ENCODE results near the gene LSAMP.
"Not testable (repeated sequence)": the region's sequence is repeated elsewhere in the genome, so short reads cannot be mapped to it uniquely, and the experiment has no call there.

Gene LSAMP

DNA sequence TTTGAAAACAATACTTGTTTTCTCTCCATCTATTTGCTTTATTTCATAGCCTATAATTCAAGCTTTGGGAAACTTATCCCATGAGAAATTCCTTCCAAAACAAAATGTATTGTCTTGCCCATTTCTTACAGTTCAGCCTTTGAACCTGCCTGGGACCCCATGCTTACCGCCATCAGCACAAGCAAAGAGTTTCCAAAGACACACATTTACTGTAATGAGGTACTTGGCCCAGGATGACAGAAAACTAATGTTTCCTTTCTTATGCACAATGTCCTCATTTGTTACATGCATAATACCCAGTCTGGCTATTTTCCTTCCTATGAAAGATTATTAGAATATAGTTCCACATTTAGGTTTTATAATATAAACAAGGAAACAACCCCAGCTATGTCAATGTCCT lies 641.6 kb downstream of the LSAMP start:
- no peak for TF ChIP-seq JUND (IDR thresholded peaks at IDR 0.05; ENCODE audit: low read depth)
- DNase-seq (ENCODE audit: low read depth in 1 of 2, low spot score in 1 of 2): no peak
- in situ Hi-C loops (cut with HindIII; ENCODE audit: low pct_unique_long_range_greater_than_20kb, low sequenced_read_pairs): no loop called here

DNA sequence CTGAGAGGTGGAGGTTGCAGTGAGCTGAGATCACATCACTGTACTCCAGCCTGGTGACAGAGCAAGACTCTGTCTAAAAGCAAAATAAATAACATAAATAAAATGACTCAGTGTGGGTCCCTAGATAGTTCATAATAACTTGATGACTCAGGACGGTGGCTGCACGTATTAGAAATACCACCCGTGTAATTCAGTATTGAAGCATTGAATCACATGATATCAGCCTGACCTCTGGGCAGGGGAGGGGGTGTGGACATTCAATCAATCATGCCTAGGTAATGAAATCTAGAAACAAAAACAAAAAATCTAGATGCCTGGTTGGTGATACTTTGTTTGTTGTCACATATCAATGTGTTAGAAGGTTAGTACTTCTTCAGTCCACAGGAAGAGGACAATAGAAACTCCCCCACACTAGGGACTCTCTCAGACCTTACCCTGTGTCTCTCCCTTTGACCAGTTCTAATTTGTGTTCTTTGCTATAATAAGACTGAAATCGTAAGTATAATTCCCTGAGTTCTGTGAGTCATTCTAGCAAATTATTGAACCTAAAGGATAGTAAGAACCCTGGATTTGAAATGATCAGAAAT lies 644.7 kb downstream of the LSAMP start:
- DNase-seq (ENCODE audit: low read depth in 1 of 2, low spot score in 1 of 2): no peak
- in situ Hi-C loops (cut with HindIII; ENCODE audit: low pct_unique_long_range_greater_than_20kb, low sequenced_read_pairs): no loop called here
- TF ChIP-seq JUND (IDR thresholded peaks at IDR 0.05; ENCODE audit: low read depth): no peak

DNA sequence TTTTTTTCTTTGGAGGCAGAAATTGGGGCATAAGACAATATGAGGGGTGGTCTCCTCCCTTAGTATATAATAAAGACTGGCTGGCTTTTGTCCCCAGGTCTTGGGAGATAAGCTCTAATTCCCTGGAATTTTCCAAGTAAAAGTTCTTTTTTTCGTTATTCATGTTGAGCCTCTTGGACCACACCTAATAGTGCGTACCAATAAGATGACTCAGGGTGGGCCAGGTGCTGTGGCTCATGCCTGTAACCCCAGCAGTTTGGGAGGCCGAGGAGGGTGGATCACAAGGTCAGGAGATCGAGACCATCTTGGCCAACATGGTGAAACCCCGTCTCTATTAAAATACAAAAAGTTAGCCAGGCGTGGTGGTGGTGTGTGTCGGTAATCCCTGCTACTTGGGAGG lies 645.2 kb downstream of the LSAMP start:
- in situ Hi-C loops (cut with HindIII; ENCODE audit: low pct_unique_long_range_greater_than_20kb, low sequenced_read_pairs); DNase-seq (ENCODE audit: low read depth in 1 of 2, low spot score in 1 of 2): not testable (repeated sequence)

DNA sequence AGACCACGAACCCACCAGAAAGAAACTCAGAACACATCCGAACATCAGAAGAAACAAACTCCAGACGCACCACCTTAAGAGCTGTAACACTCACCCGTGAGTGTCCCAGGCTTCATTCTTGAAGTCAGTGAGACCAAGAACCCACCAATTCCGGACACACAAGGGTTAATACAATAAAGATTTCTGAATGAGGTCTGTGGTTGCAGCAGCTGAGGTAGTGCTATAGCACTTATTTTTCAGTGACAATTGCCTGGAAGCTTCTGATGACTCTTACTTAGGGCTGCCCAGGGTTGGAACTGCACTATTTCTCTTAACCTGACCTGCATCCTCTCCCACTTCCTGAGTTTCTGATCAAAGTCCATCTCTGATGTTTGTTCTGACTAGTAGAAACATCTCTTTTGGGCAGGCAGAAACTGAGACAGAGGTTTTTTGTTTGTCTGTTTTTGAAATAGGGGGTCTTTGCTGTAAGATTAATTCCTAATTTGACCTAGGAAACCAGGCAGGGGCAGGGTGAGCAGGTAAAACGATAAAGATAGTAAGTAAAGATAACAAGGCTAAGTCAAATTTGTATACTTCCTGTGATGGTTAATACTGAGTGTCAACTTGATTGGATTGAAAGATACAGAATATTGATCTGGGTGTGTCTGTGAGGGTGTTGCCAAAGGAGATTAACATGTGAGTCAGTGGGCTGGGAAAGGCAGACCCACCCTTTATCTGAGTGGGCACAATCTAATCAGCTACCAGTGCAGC lies 652.9 kb downstream of the LSAMP start:
- in situ Hi-C loops (cut with HindIII; ENCODE audit: low pct_unique_long_range_greater_than_20kb, low sequenced_read_pairs): no loop called here
- DNase-seq (ENCODE audit: low read depth in 1 of 2, low spot score in 1 of 2): no peak
- TF ChIP-seq JUND (IDR thresholded peaks at IDR 0.05; ENCODE audit: low read depth): no peak

DNA sequence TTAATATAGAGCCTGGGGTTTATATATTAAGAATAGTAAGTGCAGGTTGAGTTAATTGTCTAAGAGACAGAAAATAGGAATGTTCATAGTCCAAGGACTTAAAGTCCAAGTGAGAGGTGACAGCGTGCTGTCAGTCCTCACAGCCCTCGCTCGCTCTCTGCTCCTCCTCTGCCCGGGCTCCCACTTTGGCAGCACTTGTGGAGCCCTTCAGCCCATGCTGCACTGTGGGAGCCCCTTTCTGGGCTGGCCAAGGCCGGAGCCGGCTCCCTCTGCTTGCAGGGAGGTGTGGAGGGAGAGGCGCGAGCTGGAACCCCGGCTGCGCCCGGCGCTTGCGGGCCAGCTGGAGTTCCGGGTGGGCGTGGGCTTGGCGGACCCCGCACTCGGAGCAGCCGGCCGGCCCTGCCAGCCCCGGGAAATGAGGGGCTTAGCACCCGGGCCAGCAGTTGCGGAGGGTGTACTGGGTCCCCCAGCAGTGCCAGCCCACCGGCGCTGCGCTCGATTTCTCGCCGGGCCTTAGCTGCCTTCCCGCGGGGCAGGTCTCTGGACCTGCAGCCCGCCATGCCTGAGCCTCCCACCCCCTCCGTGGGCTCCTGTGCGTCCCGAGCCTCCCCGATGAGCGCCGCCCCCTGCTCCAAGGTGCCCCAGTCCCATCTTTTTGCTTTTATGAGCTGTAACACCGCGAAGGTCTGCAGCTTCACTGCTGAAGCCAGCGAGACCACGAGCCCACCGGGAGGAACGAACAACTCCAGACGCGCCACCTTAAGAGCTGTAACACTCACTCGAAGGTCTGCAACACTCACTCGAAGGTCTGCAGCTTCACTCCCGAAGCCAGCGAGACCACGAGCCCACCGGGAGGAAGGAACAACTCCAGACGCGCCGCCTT lies 653.8 kb downstream of the LSAMP start:
- in situ Hi-C loops (cut with HindIII; ENCODE audit: low pct_unique_long_range_greater_than_20kb, low sequenced_read_pairs); DNase-seq (ENCODE audit: low read depth in 1 of 2, low spot score in 1 of 2): not testable (repeated sequence)

DNA sequence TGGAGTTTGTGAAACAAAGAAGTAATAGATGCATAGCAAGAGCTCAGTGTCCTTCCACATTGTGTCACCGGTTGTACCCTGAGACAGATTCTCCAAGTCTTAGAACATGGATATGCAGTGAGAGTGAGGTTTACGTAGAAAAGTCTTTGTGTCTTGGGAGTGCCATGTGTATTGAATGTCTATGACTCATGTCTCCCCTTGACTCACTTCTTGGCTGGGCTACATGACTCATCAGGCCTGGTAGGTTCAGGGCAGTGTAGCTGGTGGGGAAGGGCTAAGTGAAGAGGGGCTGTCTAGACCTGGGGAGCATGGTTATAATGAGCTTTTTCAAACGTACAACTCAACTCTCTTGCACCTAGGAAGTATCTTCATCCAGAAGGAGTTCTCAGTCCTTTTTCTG lies 654.5 kb downstream of the LSAMP start:
- TF ChIP-seq JUND (IDR thresholded peaks at IDR 0.05; ENCODE audit: low read depth): no peak
- DNase-seq (ENCODE audit: low read depth in 1 of 2, low spot score in 1 of 2): no peak
- in situ Hi-C loops (cut with HindIII; ENCODE audit: low pct_unique_long_range_greater_than_20kb, low sequenced_read_pairs): no loop called here

DNA sequence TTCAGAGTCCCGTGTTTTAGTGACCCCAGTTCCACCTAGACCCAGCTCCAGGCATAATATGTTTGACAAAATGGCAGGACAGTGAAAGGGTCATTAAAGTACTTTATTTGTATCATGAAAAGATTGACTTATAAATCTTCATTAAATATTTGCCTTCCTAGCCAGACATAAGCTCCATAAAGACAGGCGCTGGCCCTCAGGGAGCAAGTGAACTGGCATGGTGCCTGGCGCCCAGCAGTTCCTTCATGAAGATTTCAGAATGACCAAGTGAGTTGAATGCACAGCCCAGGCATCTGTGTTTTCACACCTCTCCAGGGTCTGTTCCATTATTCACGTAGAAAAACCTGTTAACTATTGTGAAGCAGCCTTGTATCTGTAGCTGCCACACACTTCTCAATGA lies 655.8 kb downstream of the LSAMP start:
- peak in 1 of 2 experiments; percentile 23 for DNase-seq (ENCODE audit: low read depth in 1 of 2, low spot score in 1 of 2)
- TF ChIP-seq JUND (IDR thresholded peaks at IDR 0.05; ENCODE audit: low read depth): no peak
- in situ Hi-C loops (cut with HindIII; ENCODE audit: low pct_unique_long_range_greater_than_20kb, low sequenced_read_pairs): no loop called here

DNA sequence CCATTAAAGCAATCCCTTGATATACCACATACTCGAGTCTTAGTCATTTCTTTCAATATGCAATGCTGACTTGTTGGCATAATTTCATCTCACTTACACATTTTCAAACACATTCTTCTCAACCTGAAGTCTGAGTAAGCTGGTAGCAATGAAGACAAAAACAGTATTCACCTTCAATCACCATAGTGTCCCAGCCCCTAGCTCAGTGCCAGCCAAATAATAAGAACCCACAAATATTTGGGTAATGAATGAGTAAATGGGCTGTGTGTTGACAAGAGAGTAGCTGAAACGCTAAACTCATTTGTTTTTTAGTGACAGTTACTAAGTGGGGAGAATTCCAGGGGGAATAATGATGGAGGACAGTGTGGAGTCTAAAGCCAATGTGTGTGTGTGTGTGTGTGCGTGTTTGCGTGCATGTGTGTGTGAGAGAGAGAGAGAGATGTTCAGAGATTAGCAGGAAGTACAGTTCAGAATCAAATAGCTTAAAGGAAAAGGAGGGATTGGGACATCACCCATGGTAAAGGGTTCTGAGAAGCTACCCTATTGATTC lies 656.3 kb downstream of the LSAMP start:
- TF ChIP-seq JUND (IDR thresholded peaks at IDR 0.05; ENCODE audit: low read depth): no peak
- no peak for DNase-seq (ENCODE audit: low read depth in 1 of 2, low spot score in 1 of 2)
- in situ Hi-C loops (cut with HindIII; ENCODE audit: low pct_unique_long_range_greater_than_20kb, low sequenced_read_pairs): no loop called here

DNA sequence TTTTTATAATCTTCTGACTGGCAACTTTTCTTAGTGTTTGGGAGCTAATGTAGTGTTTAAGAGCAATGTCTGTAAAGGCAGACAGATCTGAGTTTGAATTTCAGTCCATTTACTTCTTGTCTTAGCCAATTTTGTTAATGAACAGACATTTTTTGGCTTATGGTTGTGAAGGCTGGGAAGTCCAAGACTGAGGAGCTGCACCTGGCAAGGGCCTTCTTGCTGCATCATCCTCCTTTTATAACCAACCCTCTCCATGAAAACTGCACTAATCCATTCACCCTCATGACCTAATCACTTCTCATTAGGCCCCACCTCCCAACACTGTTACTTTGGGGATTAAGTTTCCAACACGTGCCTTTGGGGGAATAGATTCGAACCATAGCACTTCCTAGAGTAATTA lies 657.5 kb downstream of the LSAMP start:
- in situ Hi-C loops (cut with HindIII; ENCODE audit: low pct_unique_long_range_greater_than_20kb, low sequenced_read_pairs): no loop called here
- no peak for DNase-seq (ENCODE audit: low read depth in 1 of 2, low spot score in 1 of 2)
- TF ChIP-seq JUND (IDR thresholded peaks at IDR 0.05; ENCODE audit: low read depth): no peak

DNA sequence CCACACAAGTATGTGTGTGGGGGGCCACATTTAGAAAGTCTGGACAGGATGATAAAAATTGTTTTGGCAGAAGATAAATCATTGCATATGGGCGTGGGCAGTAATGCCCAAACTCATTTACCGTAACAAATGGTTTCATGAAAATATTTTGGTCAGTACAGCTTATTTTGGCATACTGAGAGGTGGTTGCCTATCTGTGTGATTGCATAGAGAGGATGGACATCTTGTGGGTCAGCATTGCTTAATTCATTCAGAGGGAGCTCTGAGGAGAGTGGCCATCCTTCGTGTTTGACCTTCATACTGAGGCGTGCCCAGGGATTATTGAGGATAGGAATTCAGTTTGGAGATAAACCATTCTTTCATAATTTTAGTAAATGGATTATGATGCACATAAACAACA lies 659.5 kb downstream of the LSAMP start:
- in situ Hi-C loops (cut with HindIII; ENCODE audit: low pct_unique_long_range_greater_than_20kb, low sequenced_read_pairs): no loop called here
- DNase-seq (ENCODE audit: low read depth in 1 of 2, low spot score in 1 of 2): no peak
- TF ChIP-seq JUND (IDR thresholded peaks at IDR 0.05; ENCODE audit: low read depth): no peak

DNA sequence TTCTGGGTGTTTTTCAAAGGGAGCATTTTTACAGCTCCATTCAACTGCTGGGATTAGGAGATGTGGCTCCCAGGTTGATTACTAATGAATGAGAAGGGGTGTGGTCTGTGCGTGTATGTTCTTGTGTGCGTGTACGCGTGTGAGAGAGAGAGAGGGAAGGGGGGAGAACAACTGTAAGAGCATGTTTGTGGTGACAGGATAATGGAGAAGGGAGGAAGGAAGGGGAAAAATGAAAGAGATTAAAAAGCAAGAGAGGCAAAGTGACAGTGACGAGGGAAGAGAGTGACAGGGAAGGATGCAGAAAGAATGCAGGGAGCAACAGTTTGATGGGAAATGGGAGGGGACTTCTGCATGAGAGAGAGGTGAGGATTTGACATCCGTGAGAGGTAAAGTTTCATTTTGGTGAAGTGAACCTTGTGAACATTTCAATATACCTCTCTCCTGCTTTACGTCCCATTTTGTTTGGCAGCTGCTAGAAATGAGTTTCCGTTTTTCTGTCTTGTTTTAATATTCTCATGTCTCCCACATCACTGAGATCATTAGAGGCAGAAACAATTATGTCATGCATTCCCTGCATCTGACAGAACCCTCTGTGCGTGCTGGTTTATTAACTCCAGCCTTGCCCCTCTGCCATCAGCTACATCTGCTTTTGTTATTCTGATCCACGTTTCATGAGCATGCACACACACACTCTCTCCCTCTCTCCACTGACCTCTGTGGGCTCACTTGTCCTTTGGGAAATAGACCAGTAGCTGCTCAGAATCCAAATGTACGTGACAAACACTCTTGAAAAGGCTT lies 660.3 kb downstream of the LSAMP start:
- TF ChIP-seq JUND (IDR thresholded peaks at IDR 0.05; ENCODE audit: low read depth): no peak
- in situ Hi-C loops (cut with HindIII; ENCODE audit: low pct_unique_long_range_greater_than_20kb, low sequenced_read_pairs): no loop called here
- no peak for DNase-seq (ENCODE audit: low read depth in 1 of 2, low spot score in 1 of 2)

Data from T47D (cell line).